T follicular helper cell (primary cell): Measurements from ENCODE around the gene PADI1.

Experiments
- DNase-seq: peaks from one replicate; pipeline ENCODE4 v3.0.0-alpha.2; 2020; ENCODE audit warnings: low read depth

Gene PADI1

GRCh38 chr1:17274186-17275170, 69.5 kb downstream of the PADI1 start:
- no peak for DNase-seq

GRCh38 chr1:17276568-17276967, 71.6 kb downstream of the PADI1 start:
- no peak for DNase-seq

GRCh38 chr1:17277511-17278159, 72.7 kb downstream of the PADI1 start:
- DNase-seq, result no peak

GRCh38 chr1:17278996-17279830, 74.3 kb downstream of the PADI1 start:
- no peak for DNase-seq

GRCh38 chr1:17280436-17280835, 75.5 kb downstream of the PADI1 start:
- no peak for DNase-seq

GRCh38 chr1:17280894-17281293, 76.0 kb downstream of the PADI1 start:
- no peak for DNase-seq

GRCh38 chr1:17281775-17282181, 76.8 kb downstream of the PADI1 start:
- DNase-seq, result no peak

- no peak for DNase-seq
These were observed 77.9 kb downstream of the PADI1 start for GRCh38 chr1:17282836-17283235.

- DNase-seq, result no peak
These were observed 81.7 kb downstream of the PADI1 start for GRCh38 chr1:17286646-17287045.

- no peak for DNase-seq
These were observed 82.3 kb downstream of the PADI1 start for GRCh38 chr1:17287130-17287776.

GRCh38 chr1:17289721-17290120, 84.8 kb downstream of the PADI1 start:
- no peak for DNase-seq

GRCh38 chr1:17290553-17290952, 85.6 kb downstream of the PADI1 start:
- no peak for DNase-seq

GRCh38 chr1:17292299-17293160, 87.6 kb downstream of the PADI1 start:
- no peak for DNase-seq

GRCh38 chr1:17293681-17294425, 88.9 kb downstream of the PADI1 start:
- DNase-seq, result no peak

GRCh38 chr1:17295292-17295691, 90.4 kb downstream of the PADI1 start:
- no peak for DNase-seq
